Measurements from ENCODE around the gene NMRK1.

Gene NMRK1

GRCh38 chr9:75017378-75017777 is 70.6 kb downstream of the NMRK1 start:
- H3K4me3 ChIP-seq (replicated peaks; ENCODE audit: low read depth, low read length) = no peak overlapping the region
- TF ChIP-seq, protein P1, sequence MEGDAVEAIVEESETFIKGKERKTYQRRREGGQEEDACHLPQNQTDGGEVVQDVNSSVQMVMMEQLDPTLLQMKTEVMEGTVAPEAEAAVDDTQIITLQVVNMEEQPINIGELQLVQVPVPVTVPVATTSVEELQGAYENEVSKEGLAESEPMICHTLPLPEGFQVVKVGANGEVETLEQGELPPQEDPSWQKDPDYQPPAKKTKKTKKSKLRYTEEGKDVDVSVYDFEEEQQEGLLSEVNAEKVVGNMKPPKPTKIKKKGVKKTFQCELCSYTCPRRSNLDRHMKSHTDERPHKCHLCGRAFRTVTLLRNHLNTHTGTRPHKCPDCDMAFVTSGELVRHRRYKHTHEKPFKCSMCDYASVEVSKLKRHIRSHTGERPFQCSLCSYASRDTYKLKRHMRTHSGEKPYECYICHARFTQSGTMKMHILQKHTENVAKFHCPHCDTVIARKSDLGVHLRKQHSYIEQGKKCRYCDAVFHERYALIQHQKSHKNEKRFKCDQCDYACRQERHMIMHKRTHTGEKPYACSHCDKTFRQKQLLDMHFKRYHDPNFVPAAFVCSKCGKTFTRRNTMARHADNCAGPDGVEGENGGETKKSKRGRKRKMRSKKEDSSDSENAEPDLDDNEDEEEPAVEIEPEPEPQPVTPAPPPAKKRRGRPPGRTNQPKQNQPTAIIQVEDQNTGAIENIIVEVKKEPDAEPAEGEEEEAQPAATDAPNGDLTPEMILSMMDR (IDR thresholded peaks at IDR 0.05; ENCODE audit: low read depth, low read length, missing control alignments) = no peak
- no peak for DNase-seq (ENCODE audit: extremely low read depth, low read depth)

DNA sequence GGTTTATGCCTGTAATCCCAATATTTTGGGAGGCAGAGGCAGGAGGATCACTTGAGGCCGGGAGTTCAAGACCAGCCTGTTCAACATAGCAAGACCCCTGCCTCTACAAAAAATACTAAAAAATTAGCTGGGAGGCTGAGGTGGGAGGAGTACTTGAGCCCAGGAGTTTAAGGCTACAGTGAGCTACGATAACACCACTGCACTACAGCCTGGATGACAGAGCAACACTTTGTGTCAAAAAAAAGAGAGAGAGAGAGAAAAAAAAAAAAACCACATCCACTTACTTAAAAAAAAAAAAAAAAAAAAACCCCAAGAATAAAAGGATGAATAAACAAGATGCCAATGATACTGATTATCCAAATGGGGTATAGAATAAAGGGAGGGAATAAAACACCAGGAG is 74.2 kb downstream of the NMRK1 start:
- DNase-seq (ENCODE audit: extremely low read depth, low read depth) = no peak
- TF ChIP-seq, protein P1 (IDR thresholded peaks at IDR 0.05; ENCODE audit: low read depth, low read length, missing control alignments) = no peak
- H3K4me3 ChIP-seq (replicated peaks; ENCODE audit: low read depth, low read length) = no peak overlapping the region

Measured in HFF-Myc (cell line).